Measurements from ENCODE around the gene TNFRSF4.

TNFRSF4 gene

DNA sequence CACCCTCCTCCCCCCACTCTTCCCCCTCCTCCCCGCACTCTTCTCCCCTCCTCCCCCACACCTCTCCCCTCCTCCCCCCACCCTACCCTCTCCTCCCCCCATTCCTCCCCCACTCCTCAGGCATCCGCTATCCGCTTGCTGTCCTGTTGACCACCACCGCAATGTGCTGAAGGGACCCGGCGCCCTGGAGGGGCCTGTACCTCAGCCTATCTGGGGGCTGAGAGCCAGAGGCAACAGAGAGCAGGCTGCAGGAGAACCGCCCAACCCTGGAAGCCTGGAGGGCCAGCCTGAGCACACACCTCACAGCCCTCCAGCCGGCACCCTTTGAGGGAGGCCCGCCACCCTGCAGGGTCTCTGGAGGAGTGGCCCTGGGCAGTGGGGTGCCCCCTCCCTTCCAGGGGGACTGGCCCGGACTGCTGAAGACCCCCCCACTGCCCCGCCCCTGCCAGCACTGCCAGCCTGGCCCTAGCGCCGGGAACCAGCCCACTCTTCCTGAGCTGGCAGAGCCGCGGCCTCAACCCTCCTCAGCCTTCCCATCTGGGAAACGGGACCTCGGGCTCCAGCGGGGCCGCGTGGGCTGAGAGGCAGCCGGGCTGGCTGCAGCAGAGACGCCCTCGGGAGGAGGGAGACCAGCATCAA lies 31.3 kb upstream of the TNFRSF4 start:
- DNase-seq (ENCODE audit: low spot score), result no peak

DNA sequence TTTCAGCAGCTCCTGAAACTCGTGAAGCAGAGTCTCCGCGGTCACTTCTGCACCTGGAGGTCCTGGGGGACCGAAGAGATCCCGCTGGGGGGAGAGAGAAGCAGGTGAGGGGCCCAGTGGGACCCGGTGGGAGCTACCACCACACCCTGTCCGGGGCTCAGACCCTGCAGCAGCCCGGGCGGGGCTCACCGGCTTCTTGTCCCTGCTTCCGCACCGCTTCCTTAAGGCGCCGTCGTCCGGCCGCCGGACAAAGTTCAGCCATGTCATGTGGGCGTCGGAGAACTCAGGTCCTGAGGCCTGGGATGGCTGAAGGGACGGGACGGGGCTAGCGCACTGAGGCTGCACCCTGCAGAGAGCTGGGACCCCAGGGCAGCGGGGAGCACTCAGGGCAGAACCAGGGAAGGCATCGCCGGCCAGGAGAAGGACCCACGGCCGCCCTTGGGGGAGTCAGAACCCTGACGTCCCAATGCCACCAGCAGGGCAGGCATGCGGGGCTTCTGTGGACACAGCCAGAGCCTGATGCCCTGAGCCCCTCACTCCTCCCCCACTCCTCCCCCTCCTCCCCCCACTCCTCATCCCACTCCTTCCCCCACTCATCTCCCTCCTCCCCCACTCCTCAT lies 30.3 kb upstream of the TNFRSF4 start:
- DNase-seq (ENCODE audit: low spot score), result no peak

DNA sequence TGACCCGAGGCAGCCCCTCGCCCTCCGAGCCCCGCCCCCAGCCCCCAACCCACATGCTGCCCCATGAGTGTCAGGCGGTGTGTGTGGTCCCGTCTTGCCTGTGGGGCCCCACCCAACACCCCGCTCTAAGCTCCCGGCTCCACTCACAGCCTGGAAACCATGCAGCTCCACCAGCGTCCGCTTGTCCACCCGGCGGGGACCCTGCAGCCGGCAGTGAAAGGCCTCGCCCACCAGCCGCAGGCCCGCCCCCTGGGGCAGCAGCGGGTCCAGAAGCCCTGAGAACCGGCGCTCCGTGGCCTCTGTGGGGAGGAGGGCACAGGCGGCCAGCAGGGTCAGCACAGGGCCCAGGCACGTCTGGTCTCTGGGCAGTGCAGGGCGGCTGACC lies 29.8 kb upstream of the TNFRSF4 start:
- DNase-seq (ENCODE audit: low spot score), result no peak

GRCh38 chr1:1243266-1243660 lies 29.3 kb upstream of the TNFRSF4 start:
- no peak for DNase-seq (ENCODE audit: low spot score)

GRCh38 chr1:1242461-1243265 lies 28.7 kb upstream of the TNFRSF4 start:
- no peak for DNase-seq (ENCODE audit: low spot score)

DNA sequence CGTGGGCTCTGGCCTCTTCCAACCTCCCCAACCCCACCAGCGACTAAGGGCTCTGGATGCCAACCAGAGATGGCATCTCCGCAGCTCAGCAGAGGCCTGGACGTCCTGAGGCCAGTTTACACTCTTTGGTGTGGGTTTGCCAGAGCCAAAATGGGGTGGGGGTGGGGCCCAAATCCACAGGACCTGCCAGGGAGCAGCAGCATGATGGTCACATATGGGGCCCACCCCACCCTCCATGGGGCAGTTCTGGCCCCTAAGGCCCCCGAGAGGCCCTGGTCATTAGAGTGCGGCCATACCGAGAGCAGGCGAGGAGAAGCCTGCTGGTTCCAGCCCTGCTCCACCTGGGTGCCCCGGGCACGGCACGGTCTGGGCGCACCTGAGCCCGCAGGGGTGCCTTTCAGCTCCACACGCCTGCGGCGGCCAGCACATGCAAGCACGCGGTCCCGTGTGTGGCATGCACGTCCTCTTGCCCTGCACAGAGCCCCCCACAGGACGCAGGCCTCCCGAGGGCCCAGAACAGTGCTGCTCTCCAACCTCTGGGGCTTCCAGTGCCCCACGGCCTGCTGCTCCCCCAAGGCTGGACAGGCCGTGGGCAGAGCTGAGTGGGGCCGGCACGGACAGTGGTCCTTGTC lies 27.8 kb upstream of the TNFRSF4 start:
- DNase-seq (ENCODE audit: low spot score), result no peak

DNA sequence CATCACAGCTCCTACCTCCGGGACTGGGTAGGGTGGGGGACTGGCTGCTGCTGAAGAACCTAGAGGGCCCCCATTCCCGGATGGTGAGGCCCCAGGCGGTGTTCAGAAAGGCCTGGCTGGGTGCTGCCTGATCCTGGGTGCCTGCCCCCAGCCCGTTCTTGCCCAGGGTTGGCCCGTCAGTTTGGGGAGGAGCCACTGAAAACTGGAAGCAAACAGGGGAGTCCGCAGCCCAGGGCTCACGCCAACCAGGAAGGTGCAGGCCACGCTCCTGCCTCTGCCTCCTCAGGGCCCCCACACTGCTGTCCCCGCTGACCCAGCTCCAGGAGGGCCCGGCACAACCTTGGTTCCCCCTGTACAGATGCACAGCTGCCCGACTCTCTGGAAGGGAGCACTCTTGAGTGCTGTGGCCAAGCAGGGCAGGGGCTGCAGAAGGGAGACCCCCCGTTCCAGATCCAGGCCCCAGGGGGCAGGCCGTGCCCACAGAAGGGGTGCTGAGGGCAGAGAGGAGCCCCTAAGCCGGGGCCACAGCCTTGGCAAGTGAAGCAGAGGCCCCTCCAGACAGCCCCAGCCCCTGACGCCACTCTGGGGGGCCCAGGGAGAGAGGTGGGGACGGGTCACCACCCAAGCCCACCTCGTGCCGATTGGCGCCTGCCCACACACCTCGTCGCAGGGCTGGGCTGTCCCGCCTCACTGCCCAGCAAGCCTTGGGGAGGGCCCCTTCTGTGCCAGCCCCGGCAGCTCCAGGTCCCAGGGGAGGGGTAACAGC lies 27.1 kb upstream of the TNFRSF4 start:
- DNase-seq (ENCODE audit: low spot score), result no peak

DNA sequence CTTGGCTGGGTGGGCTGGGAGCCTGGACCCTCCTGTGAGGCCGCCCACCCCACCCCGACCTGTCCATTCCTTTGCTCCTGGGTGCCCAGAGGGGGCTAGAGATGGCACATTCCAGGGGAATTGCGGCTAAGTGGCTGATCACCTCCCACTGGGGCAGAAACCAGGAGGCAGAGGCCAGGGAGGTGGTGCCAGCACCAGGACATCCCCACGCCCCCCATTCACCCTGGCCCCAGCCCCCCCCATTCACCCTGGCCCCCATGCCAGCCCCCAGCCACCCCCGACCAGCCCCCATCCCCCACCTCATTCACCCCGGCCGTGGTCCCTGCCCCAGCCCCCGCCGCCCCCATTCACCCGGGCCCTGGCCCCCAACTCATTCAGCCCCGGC lies 26.4 kb upstream of the TNFRSF4 start:
- DNase-seq (ENCODE audit: low spot score), result no peak

- DNase-seq (ENCODE audit: low spot score), result no peak
Observed at GRCh38 chr1:1239614-1240347, 25.8 kb upstream of the TNFRSF4 start.

DNA sequence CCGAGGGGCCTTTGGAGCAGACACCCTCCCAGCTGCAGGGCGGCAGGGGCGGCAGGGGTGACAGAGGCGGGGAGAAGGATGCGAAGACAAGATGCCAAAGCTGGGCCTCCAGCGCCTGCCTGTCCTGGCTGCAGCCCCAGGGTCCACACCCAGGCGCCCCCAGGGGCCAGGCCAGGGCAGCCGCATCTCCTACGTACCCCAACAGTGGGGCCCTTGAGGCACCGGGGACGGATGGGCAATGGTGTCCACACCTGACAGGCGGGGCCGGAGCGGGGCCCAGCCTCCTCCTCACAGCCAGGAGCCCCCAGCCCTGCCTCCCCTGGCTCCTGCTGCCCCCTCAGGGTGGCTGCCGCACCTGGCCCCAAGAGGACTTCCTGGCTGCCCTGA lies 25.3 kb upstream of the TNFRSF4 start:
- DNase-seq (ENCODE audit: low spot score), result no peak

GRCh38 chr1:1238702-1239178 lies 24.8 kb upstream of the TNFRSF4 start:
- DNase-seq (ENCODE audit: low spot score), result no peak

DNA sequence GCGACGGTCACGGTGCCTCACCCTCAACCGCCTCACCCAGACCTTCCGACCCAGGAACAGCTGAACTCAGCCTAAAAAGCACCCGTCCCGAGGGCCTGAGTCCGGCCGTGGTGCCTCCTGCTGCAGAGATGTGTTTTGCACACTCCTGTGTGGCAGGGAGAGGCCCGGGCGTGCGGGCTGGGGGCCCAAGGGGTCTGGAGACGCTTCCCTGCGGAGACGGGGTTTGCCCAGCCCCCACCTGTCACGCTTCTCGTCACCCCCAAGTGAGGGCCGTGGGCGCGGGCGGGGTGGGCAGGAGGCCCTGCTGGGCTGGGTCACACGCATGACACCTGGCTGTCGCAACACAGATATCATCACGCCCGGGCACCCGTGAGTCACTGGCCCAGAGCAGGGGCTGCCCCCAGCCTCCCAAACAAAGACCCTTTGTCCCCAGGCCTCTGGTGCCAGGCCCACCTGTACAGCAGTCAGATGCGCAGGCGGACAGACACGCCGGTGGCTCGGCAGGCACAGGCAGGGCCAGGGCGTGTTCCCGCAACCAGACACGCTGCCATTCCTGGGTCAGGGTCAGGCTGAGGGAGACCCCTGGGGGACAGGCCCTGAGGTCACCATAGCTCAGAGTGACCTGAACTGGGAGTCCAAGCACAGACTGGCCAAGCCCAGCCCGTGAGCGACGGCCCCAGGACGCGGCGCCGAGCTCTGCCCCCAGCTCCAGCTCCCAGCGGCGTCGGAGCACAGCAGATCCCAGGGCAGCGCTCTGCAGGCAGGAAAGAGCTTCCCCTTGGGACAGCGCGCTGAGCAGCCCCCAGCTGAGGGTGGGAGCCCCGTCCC lies 24.1 kb upstream of the TNFRSF4 start:
- DNase-seq (ENCODE audit: low spot score), result peak; percentile 98

GRCh38 chr1:1236945-1237873 lies 23.3 kb upstream of the TNFRSF4 start:
- peak; percentile 50 for DNase-seq (ENCODE audit: low spot score)

- DNase-seq (ENCODE audit: low spot score), result no peak
Observed at GRCh38 chr1:1236176-1236763, 22.3 kb upstream of the TNFRSF4 start.

GRCh38 chr1:1235016-1235744 lies 21.2 kb upstream of the TNFRSF4 start:
- no peak for DNase-seq (ENCODE audit: low spot score)

DNA sequence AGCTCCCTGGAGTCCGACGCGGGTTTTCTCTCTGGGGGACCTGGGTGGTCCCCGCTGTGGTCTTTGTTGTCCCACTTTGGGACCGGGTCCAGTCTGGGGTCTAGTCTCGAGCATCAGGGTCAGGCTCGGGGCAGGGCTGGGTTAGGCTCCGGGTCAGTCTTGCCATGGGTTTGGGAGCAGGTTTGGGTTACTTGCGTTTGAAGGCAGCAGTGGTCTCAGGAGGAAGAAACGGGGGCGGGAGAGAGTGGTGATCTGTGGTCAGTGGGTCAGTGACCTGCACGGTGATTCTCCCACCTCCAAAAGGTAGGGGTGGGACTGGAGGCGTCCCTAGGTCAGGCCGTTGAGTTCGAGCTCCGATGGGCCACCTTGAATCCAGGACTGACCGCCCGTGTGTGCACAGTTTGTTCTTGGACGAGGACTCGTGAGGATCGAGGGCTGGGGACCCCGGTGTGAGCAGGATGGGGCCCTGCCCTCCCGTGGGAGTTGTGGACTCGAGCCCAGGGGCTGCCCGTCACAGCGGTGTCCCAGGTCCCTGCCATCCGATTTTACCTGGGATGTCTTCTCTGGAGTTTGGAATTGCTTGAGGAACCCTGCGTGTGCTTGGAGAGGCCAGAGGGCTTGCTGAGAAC lies 20.3 kb upstream of the TNFRSF4 start:
- DNase-seq (ENCODE audit: low spot score), result no peak

DNA sequence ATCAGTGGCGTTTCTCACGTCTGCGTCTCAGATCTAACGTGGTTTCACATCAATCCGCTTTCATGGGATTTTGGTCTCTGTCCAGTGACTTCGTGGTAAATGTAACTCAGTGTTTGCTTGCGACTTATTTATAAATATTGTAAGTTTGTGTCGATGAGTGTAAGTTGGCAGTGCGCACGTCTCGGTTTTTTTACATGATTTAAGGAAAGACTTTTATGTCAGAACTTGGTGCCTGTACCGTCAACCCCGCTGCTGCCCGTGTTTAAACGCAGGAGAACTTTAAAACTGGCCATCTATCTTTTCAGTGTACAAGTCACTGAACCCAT lies 19.6 kb upstream of the TNFRSF4 start:
- no peak for DNase-seq (ENCODE audit: low spot score)
